Femur (tissue), 1 donor: ENCODE data around the gene TSPAN10.
A peak's percentile ranks its signal among the peaks of the same experiment; 100 is the strongest.
"Not testable (repeated sequence)": the region's sequence is repeated elsewhere in the genome, so short reads cannot be mapped to it uniquely, and the experiment has no call there.

Source experiments
- DNase-seq: peaks from one replicate; pipeline ENCODE4 v3.0.0-alpha.2; 2017

The TSPAN10 gene

GRCh38 chr17:81636505-81637288 is at the start of gene TSPAN10, which contains the start of gene NPLOC4:
Gene TSPAN10, plus strand, starts transcription at chr17:81637196. Its CDS starts 5,217 bp downstream, at chr17:81642413.
Gene NPLOC4, minus strand, starts transcription at chr17:81637112. Its CDS starts 182 bp downstream, at chr17:81636930.
- peak; percentile 91 for DNase-seq

GRCh38 chr17:81589612-81590011 is 47.4 kb upstream of the TSPAN10 start:
- DNase-seq, result no peak

- DNase-seq, result no peak
Measured at GRCh38 chr17:81590121-81590520, 46.9 kb upstream of the TSPAN10 start.

- DNase-seq, result no peak
Measured at GRCh38 chr17:81591971-81592370, 45.0 kb upstream of the TSPAN10 start.

GRCh38 chr17:81593105-81593871 is 43.7 kb upstream of the TSPAN10 start:
- DNase-seq, result no peak

- no peak for DNase-seq
Measured at GRCh38 chr17:81599719-81600486, 37.1 kb upstream of the TSPAN10 start.

GRCh38 chr17:81601525-81602120 is 35.4 kb upstream of the TSPAN10 start:
- DNase-seq, result peak; percentile 65

- DNase-seq, result no peak
Measured at GRCh38 chr17:81603846-81604610, 33.0 kb upstream of the TSPAN10 start.

- DNase-seq, result no peak
Measured at GRCh38 chr17:81607431-81607830, 29.6 kb upstream of the TSPAN10 start.

GRCh38 chr17:81608082-81608481 is 28.9 kb upstream of the TSPAN10 start:
- no peak for DNase-seq

- no peak for DNase-seq
Measured at GRCh38 chr17:81608605-81609004, 28.4 kb upstream of the TSPAN10 start.

GRCh38 chr17:81609541-81610311 is 27.3 kb upstream of the TSPAN10 start:
- no peak for DNase-seq

GRCh38 chr17:81612172-81612970 is 24.6 kb upstream of the TSPAN10 start:
- no peak for DNase-seq

GRCh38 chr17:81615401-81615930 is 21.5 kb upstream of the TSPAN10 start:
- DNase-seq, result no peak

GRCh38 chr17:81616877-81617276 is 20.1 kb upstream of the TSPAN10 start:
- no peak for DNase-seq

GRCh38 chr17:81618307-81618706 is 18.7 kb upstream of the TSPAN10 start:
- DNase-seq, result not testable (repeated sequence)

- DNase-seq, result no peak
Measured at GRCh38 chr17:81621494-81622130, 15.4 kb upstream of the TSPAN10 start.

GRCh38 chr17:81630274-81630673 is 6.7 kb upstream of the TSPAN10 start:
- no peak for DNase-seq

- no peak for DNase-seq
Measured at GRCh38 chr17:81631482-81631881, 5.5 kb upstream of the TSPAN10 start.
